SK-N-SH (cell line): ENCODE results near the gene SPIRE1. TPM values are rescaled to one million over a fixed set of nuclear protein-coding genes. Genes with fewer than 3 reads are reported as not detected.

Experiments used
- CTCF ChIA-PET: fragments of 300-600, 350-600 bp; formaldehyde crosslinking; extraction: SDS; loops from one replicate; lab custom pipeline; 2021; lab: Yijun Ruan, JAX
- POLR2A ChIA-PET: fragments of 350-600 bp; sonication (Branson Sonifier 250); formaldehyde crosslinking; extraction: SDS; loops from one replicate; lab custom pipeline; 2020; ENCODE audit warnings: antibody characterized with exemption, inconsistent platforms; lab: Yijun Ruan, JAX
- DNase-seq: peaks from one replicate; pipeline ENCODE4 v3.0.0; 2012
- H2AFZ ChIP-seq: fragments of 200-600 bp; sonication (generic); 2 replicates; pipeline ENCODE4 v1.8.1; 2016; ENCODE audit warnings: antibody characterized with exemption, mild to moderate bottlenecking, low read depth
- H3F3A ChIP-seq: fragments of 200-600 bp; sonication (generic); replicated peaks from 2 replicates; pipeline ENCODE3; 2016; ENCODE audit warnings: antibody characterized with exemption, mild to moderate bottlenecking; ENCODE audit not compliant: insufficient read depth
- H3K27ac ChIP-seq, 2 experiments: fragments of 200-500 bp in 1 of 2; fragments of 200-600 bp in 1 of 2; sonication (Bioruptor generic) in 1 of 2; sonication (generic), shearing (Covaris generic) in 1 of 2; 2 replicates each; pipeline versions ENCODE4 v1.5.1 to v1.6.1; 2014 to 2016; ENCODE audit warnings: low read depth in 2 of 2, inconsistent platforms in 1 of 2, low read length in 1 of 2, mild to moderate bottlenecking in 1 of 2, mixed read lengths in 1 of 2
- H3K27me3 ChIP-seq: fragments of 200-600 bp; sonication (generic), shearing (Covaris generic); 2 replicates; pipeline ENCODE4 v1.6.1; 2016; ENCODE audit warnings: mixed run types; ENCODE audit not compliant: insufficient read depth
- H3K36me3 ChIP-seq, 2 experiments: fragments of 200-500 bp in 1 of 2; fragments of 200-600 bp in 1 of 2; sonication (Bioruptor generic) in 1 of 2; sonication (generic) in 1 of 2; replicated peaks in 1 of 2; 2 replicates each; pipeline versions ENCODE3 to v1.5.1; 2014 to 2016; ENCODE audit warnings: low read length in 1 of 2, mild to moderate bottlenecking in 1 of 2; ENCODE audit not compliant: insufficient read depth in 2 of 2, control insufficient read depth in 1 of 2
- H3K4me1 ChIP-seq, 2 experiments: fragments of 200-500 bp in 1 of 2; fragments of 200-600 bp in 1 of 2; sonication (Bioruptor generic) in 1 of 2; sonication (generic), shearing (Covaris generic) in 1 of 2; 2 replicates each; pipeline versions ENCODE4 v1.5.1 to v1.6.1; 2014 to 2016; ENCODE audit warnings: low read depth in 1 of 2, low read length in 1 of 2, mixed run types in 1 of 2; ENCODE audit not compliant: insufficient read depth in 2 of 2, control insufficient read depth in 1 of 2
- H3K4me2 ChIP-seq: fragments of 200-600 bp; sonication (generic), shearing (Covaris generic); 2 replicates; pipeline ENCODE4 v1.6.1; 2017; ENCODE audit warnings: mixed run types
- H3K4me3 ChIP-seq, 2 experiments: fragments of 200-500 bp in 1 of 2; fragments of 200-600 bp in 1 of 2; sonication (Bioruptor generic) in 1 of 2; sonication (generic), shearing (Covaris generic) in 1 of 2; 2 replicates each; pipeline versions ENCODE4 v1.5.1 to v1.8.1; 2014 to 2016; ENCODE audit warnings: low read depth in 2 of 2, inconsistent platforms in 1 of 2, low read length in 1 of 2, mild to moderate bottlenecking in 1 of 2, mixed read lengths in 1 of 2, moderate library complexity in 1 of 2
- H3K79me2 ChIP-seq: fragments of 200-600 bp; sonication (generic); 2 replicates; pipeline ENCODE4 v1.8.1; 2017; ENCODE audit warnings: mild to moderate bottlenecking; ENCODE audit not compliant: insufficient read depth
- H3K9ac ChIP-seq: fragments of 200-600 bp; sonication (generic); 2 replicates; pipeline ENCODE4 v1.6.1; 2017; ENCODE audit warnings: mixed run types
- H3K9me2 ChIP-seq: fragments of 200-600 bp; sonication (generic); 2 replicates; pipeline ENCODE4 v1.6.1; 2017; ENCODE audit warnings: mixed run types
- H3K9me3 ChIP-seq: fragments of 200-600 bp; sonication (generic); 2 replicates; pipeline ENCODE4 v1.6.1; 2017; ENCODE audit warnings: mixed run types, mild to moderate bottlenecking, moderate library complexity
- H4K20me1 ChIP-seq: fragments of 200-600 bp; sonication (generic); 2 replicates; pipeline ENCODE4 v1.6.1; 2017; ENCODE audit warnings: mild to moderate bottlenecking, mixed run types; ENCODE audit not compliant: insufficient read depth
- EZH2phosphoT487 ChIP-seq: fragments of 200-600 bp; sonication (generic); IDR thresholded peaks from 2 replicates; pipeline ENCODE4 v1.6.1; 2017; ENCODE audit warnings: low read depth, mixed run types, mild to moderate bottlenecking, antibody characterized with exemption, moderate library complexity, borderline replicate concordance
- FOSL2 ChIP-seq: IDR thresholded peaks from 2 replicates; pipeline ENCODE4 v1.4.0; 2012; ENCODE audit warnings: low read depth, mild to moderate bottlenecking, moderate library complexity, borderline replicate concordance
- FOXJ3 ChIP-seq: sonication (generic); formaldehyde crosslinking; IDR thresholded peaks from 2 replicates; pipeline ENCODE4 v1.5.1; 2020; ENCODE audit warnings: mild to moderate bottlenecking, missing genetic modification reagents
- FOXM1 ChIP-seq: IDR thresholded peaks from 2 replicates; pipeline ENCODE4 v1.4.0; 2012; ENCODE audit warnings: low read depth, mild to moderate bottlenecking
- JUND ChIP-seq: IDR thresholded peaks from 2 replicates; pipeline ENCODE4 v1.4.0; 2012
- MXI1 ChIP-seq: IDR thresholded peaks from 2 replicates; pipeline ENCODE4 v1.6.1; 2012; ENCODE audit warnings: mild to moderate bottlenecking, low read depth, low read length, improper control_type of control experiment
- RXRA ChIP-seq: IDR thresholded peaks from 2 replicates; pipeline ENCODE4 v1.4.0; 2012; ENCODE audit warnings: low read depth, mild to moderate bottlenecking, borderline replicate concordance
- SIN3A ChIP-seq: IDR thresholded peaks from 2 replicates; pipeline ENCODE4 v1.6.1; 2012; ENCODE audit warnings: low read depth, mild to moderate bottlenecking, low read length, moderate library complexity, borderline replicate concordance
- SMC3 ChIP-seq: IDR thresholded peaks from 2 replicates; pipeline ENCODE4 v1.6.1; 2012; ENCODE audit warnings: low read depth, low read length, improper control_type of control experiment
- WGBS: methylation state at CpG from one replicate; pipeline ENCODE4 v1.1.6; 2017; ENCODE audit warnings: low lambda C conversion rate; 5-methylcytosine and 5-hydroxymethylcytosine counted together
- polyA plus RNA-seq, 3 experiments: library from polyadenylated mRNA; depleted of rRNA; stranded (reverse); fragments of >200 nt; gene quantifications; 2 replicates each; pipeline ENCODE4 v1.2.3, GENCODE V29; 2012
- TF ChIP-seq, protein P1 (sequence below): fragments of 150-350 bp; IDR thresholded peaks from 2 replicates; pipeline ENCODE4 v1.6.1; 2017; ENCODE audit warnings: antibody characterized with exemption, low read length, low read depth, borderline replicate concordance
- TF ChIP-seq, protein P2 (sequence below): IDR thresholded peaks from 2 replicates; pipeline ENCODE4; 2012
- TF ChIP-seq, protein P3 (sequence below): fragments of 200-600 bp; sonication (generic); IDR thresholded peaks from 2 replicates; pipeline ENCODE4 v1.6.1; 2017; ENCODE audit warnings: antibody characterized with exemption, mild to moderate bottlenecking, moderate library complexity

The SPIRE1 gene
- polyA plus RNA-seq, 1 of the 3 experiments (the other 2 are of a cell fraction): 6.7 TPM

DNA sequence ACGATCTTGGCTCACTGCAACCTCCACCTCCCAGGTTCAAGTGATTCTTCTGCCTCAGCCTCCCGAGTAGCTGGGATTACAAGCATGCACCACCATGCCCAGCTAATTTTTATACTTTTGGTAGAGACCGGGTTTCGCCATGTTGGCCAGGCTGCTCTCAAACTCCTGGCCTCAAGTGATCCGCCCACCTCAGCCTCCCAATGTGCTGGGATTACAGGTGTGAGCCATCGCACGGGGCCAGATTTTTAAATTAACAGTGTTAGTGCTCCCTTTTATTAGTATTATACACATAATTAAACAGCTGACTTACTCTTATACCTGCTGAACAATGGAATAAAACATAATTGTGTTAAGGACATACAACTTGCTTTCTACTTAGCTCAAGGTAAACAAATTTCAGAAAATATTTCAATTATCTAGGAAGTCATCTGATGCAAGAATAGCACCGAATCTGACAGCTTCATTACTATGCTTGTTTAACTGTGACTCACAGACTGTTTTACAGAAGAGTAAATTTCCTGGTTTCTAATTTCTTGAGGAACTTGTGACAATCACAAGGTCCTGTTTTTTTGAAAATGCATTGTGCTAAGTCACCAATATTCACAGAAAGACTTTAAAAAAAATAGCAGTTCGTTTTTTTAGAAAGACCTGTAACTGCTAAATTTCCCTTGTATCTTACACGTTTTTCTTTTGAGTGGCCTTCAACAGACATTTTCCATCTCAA, 51.2 kb downstream of the SPIRE1 start:
- no peak for DNase-seq
- peak overlapping the region; percentile 0 to 88; a peak in 3 of 4 replicates for H3K27ac ChIP-seq
- no peaks in the 10 kb centered on the region for H3K9me3 ChIP-seq
- peak overlapping the region; percentile 38; the same call in 1 of the 2 replicates for H3K9ac ChIP-seq
- no peaks in the 10 kb centered on the region for H3K27me3 ChIP-seq
- H4K20me1 ChIP-seq: no peaks in the 10 kb centered on the region
- 78% methylated on average over 10 of the region's 10 CpGs for whole genome bisulfite sequencing
- peaks cover 55% of the 10 kb centered on the region for H3K79me2 ChIP-seq
- CTCF ChIA-PET: no interaction called here
- no peak overlapping the region; the same call in 1 of the 2 replicates for H2AFZ ChIP-seq
- peaks cover 16% of the 10 kb centered on the region for H3F3A ChIP-seq
- no peak overlapping the region for H3K4me3 ChIP-seq
- POLR2A ChIA-PET: no interaction called here
- H3K4me2 ChIP-seq: peak overlapping the region; percentile 25
- peaks cover 0 to 14% of the 10 kb centered on the region in 2 experiments; a peak in 1 of 4 replicates for H3K4me1 ChIP-seq
- no peaks in the 10 kb centered on the region for H3K36me3 ChIP-seq
- no peaks in the 10 kb centered on the region for H3K9me2 ChIP-seq
- TF ChIP-seq JUND (0 out of 2 replicates have a peak, but pooled peaks have one; percentile 18), MXI1 (no peak), RXRA (no peak), FOSL2 (peak; percentile 21; the same call in 1 of the 2 replicates), FOXJ3 (CRISPR knock-in tag) (no peak), SMC3 (no peak)
- TF ChIP-seq, protein P1, sequence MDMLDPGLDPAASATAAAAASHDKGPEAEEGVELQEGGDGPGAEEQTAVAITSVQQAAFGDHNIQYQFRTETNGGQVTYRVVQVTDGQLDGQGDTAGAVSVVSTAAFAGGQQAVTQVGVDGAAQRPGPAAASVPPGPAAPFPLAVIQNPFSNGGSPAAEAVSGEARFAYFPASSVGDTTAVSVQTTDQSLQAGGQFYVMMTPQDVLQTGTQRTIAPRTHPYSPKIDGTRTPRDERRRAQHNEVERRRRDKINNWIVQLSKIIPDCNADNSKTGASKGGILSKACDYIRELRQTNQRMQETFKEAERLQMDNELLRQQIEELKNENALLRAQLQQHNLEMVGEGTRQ: no peak
- TF ChIP-seq, protein P2, sequence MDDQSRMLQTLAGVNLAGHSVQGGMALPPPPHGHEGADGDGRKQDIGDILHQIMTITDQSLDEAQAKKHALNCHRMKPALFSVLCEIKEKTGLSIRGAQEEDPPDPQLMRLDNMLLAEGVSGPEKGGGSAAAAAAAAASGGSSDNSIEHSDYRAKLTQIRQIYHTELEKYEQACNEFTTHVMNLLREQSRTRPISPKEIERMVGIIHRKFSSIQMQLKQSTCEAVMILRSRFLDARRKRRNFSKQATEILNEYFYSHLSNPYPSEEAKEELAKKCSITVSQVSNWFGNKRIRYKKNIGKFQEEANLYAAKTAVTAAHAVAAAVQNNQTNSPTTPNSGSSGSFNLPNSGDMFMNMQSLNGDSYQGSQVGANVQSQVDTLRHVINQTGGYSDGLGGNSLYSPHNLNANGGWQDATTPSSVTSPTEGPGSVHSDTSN: no peak

DNA sequence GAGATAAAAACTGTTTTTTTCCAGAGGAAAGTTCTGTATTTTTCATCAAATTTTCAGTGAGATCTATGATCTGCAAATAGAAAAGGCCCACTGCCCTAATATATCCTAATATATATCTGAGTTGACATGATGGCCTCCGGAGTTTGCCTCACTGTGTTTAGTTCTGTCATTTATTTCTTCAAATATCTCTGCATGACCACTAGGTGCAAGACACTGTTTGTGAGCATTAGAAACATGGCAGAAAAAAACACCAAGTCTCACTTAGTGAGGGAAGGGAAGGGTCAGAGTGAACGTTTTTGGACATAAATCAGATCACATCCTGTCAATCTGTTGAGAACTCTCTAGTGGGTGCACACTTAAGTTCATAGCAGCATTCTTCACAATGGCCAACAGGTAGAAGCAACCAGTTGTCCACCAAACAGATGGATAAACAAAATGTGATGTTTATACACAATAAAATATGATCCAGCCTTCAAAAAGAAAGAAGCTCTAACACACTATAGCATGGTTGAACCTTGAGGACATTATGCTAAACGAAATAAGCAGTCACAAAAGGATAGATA, 53.4 kb downstream of the SPIRE1 start:
- Histone ChIP-seq H3K79me2 (peaks cover 67% of the 10 kb centered on the region), H3K9ac (no peak overlapping the region), H3K9me3 (no peaks in the 10 kb centered on the region), H3K36me3 (no peaks in the 10 kb centered on the region), H3K4me1 (peaks cover 0 to 14% of the 10 kb centered on the region in 2 experiments; a peak in 1 of 4 replicates), H3K4me2 (no peak overlapping the region), H3F3A (peaks cover 16% of the 10 kb centered on the region), H3K4me3 (no peak overlapping the region), H4K20me1 (no peaks in the 10 kb centered on the region), H3K27me3 (no peaks in the 10 kb centered on the region), H3K27ac (0 out of 4 replicates have a peak overlapping the region, but pooled peaks of 1 of the 2 experiments have one; percentile 13), H2AFZ (no peak overlapping the region), H3K9me2 (no peaks in the 10 kb centered on the region)
- TF ChIP-seq SIN3A (no peak), FOXM1 (no peak), EZH2phosphoT487 (no peak)
- TF ChIP-seq, protein P3, sequence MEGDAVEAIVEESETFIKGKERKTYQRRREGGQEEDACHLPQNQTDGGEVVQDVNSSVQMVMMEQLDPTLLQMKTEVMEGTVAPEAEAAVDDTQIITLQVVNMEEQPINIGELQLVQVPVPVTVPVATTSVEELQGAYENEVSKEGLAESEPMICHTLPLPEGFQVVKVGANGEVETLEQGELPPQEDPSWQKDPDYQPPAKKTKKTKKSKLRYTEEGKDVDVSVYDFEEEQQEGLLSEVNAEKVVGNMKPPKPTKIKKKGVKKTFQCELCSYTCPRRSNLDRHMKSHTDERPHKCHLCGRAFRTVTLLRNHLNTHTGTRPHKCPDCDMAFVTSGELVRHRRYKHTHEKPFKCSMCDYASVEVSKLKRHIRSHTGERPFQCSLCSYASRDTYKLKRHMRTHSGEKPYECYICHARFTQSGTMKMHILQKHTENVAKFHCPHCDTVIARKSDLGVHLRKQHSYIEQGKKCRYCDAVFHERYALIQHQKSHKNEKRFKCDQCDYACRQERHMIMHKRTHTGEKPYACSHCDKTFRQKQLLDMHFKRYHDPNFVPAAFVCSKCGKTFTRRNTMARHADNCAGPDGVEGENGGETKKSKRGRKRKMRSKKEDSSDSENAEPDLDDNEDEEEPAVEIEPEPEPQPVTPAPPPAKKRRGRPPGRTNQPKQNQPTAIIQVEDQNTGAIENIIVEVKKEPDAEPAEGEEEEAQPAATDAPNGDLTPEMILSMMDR: peak; percentile 34
- WGBS: 84% methylated on average over 3 of the region's 3 CpGs
- ChIA-PET POLR2A (no interaction called here), CTCF (no interaction called here)
- DNase-seq: no peak
